Mesothelial cell of epicardium (in vitro differentiated cells): ENCODE results near the gene NTNG2. TPM values are rescaled to one million over a fixed set of nuclear protein-coding genes. Genes with fewer than 3 reads are reported as not detected.
A peak's percentile ranks its signal among the peaks of the same experiment; 100 is the strongest.

ENCODE experiments used
- DNase-seq, 2 experiments: peaks; one replicate each; pipeline ENCODE4 v3.0.0; 2021; ENCODE audit warnings: low spot score in 2 of 2; ENCODE audit not compliant: unreplicated experiment in 2 of 2
- H3K27ac Mint-ChIP-seq: 2 replicates; pipeline ENCODE4 v1.8.0; 2021; ENCODE audit warnings: mixed read lengths
- H3K27me3 Mint-ChIP-seq: 2 replicates; pipeline ENCODE4 v1.8.0; 2021; ENCODE audit warnings: low read depth, mixed read lengths
- H3K36me3 Mint-ChIP-seq: 2 replicates; pipeline ENCODE4 v1.8.0; 2021; ENCODE audit warnings: mixed read lengths
- H3K4me1 Mint-ChIP-seq: 2 replicates; pipeline ENCODE4 v1.8.0; 2021; ENCODE audit warnings: mixed read lengths
- H3K4me3 Mint-ChIP-seq: 2 replicates; pipeline ENCODE4 v1.8.0; 2021; ENCODE audit warnings: mild to moderate bottlenecking, moderate library complexity, mixed read lengths
- H3K9me3 Mint-ChIP-seq: 2 replicates; pipeline ENCODE4 v1.8.0; 2021; ENCODE audit warnings: mixed read lengths
- CTCF ChIP-seq: fragments of 200-600 bp; sonication (generic); IDR thresholded peaks from one replicate; pipeline ENCODE4 v1.5.0; 2021; ENCODE audit warnings: antibody characterized with exemption; ENCODE audit not compliant: unreplicated experiment
- total RNA-seq: library from RNA; stranded (reverse); gene quantifications from 3 replicates; pipeline ENCODE4 v1.2.1, GENCODE V29; 2021

The NTNG2 gene
- total RNA-seq, 1 donor from 2014 or later, result 8.1 TPM

GRCh38 chr9:132236662-132237311, 74.9 kb downstream of the NTNG2 start:
- Mint-ChIP-seq H3K27ac (no peak overlapping the region), H3K36me3 (no peaks in the 10 kb centered on the region), H3K4me1 (peaks cover 20% of the 10 kb centered on the region), H3K27me3 (peaks cover 17% of the 10 kb centered on the region), H3K9me3 (no peaks in the 10 kb centered on the region), H3K4me3 (no peak overlapping the region)
- peak; percentile 61 for TF ChIP-seq CTCF
- DNase-seq, result no peak

- TF ChIP-seq CTCF, result no peak
- Mint-ChIP-seq H3K36me3 (no peaks in the 10 kb centered on the region), H3K4me1 (peaks cover 24% of the 10 kb centered on the region), H3K9me3 (no peaks in the 10 kb centered on the region), H3K27me3 (peaks cover 20% of the 10 kb centered on the region), H3K27ac (no peak overlapping the region), H3K4me3 (no peak overlapping the region)
- no peak for DNase-seq
Measured at GRCh38 chr9:132237481-132237880, 75.6 kb downstream of the NTNG2 start.

- H3K27me3 Mint-ChIP-seq, result peaks cover 21% of the 10 kb centered on the region
- DNase-seq, result no peak
- TF ChIP-seq CTCF, result no peak
- no peak overlapping the region for H3K4me3 Mint-ChIP-seq
- no peaks in the 10 kb centered on the region for H3K36me3 Mint-ChIP-seq
- no peaks in the 10 kb centered on the region for H3K9me3 Mint-ChIP-seq
- H3K4me1 Mint-ChIP-seq, result peaks cover 25% of the 10 kb centered on the region
- H3K27ac Mint-ChIP-seq, result no peak overlapping the region
Measured at GRCh38 chr9:132238026-132238972, 76.4 kb downstream of the NTNG2 start.

- Mint-ChIP-seq H3K36me3 (no peaks in the 10 kb centered on the region), H3K4me1 (peaks cover 25% of the 10 kb centered on the region), H3K27ac (no peak overlapping the region), H3K27me3 (peaks cover 21% of the 10 kb centered on the region), H3K9me3 (no peaks in the 10 kb centered on the region), H3K4me3 (no peak overlapping the region)
- no peak for DNase-seq
- no peak for TF ChIP-seq CTCF
Measured at GRCh38 chr9:132238992-132239391, 77.1 kb downstream of the NTNG2 start.

- no peak for TF ChIP-seq CTCF
- Mint-ChIP-seq H3K9me3 (no peaks in the 10 kb centered on the region), H3K27me3 (peaks cover 25% of the 10 kb centered on the region), H3K27ac (peak overlapping the region; percentile 48), H3K4me3 (peak overlapping the region; percentile 49), H3K36me3 (no peaks in the 10 kb centered on the region), H3K4me1 (peaks cover 25% of the 10 kb centered on the region)
- DNase-seq, result no peak
Measured at GRCh38 chr9:132239518-132239917, 77.7 kb downstream of the NTNG2 start.
